Right atrium auricular region (tissue), 2 donors: Measurements from ENCODE around the gene BICDL2. TPM values are rescaled to one million over a fixed set of nuclear protein-coding genes. Genes with fewer than 3 reads are reported as not detected.

Experiments
- DNase-seq: peaks from one replicate; pipeline ENCODE4 v3.0.0-alpha.2; 2019; ENCODE audit warnings: low spot score
- H3K27ac ChIP-seq, 2 donors: fragments of 200-600 bp; sonication (generic); 1 replicate in 1 of 2; 2 replicates in 1 of 2; pipeline ENCODE4 v1.5.1; 2016 to 2019
- H3K27me3 ChIP-seq, 2 donors: fragments of 200-600 bp; sonication (generic); one replicate each; pipeline versions ENCODE4 v1.5.1 to v1.6.0; 2017 to 2019
- H3K36me3 ChIP-seq: fragments of 200-600 bp; sonication (generic); one replicate; pipeline ENCODE4 v1.5.1; 2016
- H3K4me1 ChIP-seq, 2 donors: fragments of 200-600 bp; sonication (generic); one replicate each; pipeline versions ENCODE4 v1.5.1 to v1.6.0; 2017 to 2019
- H3K4me3 ChIP-seq, 2 donors: fragments of 200-600 bp; sonication (generic); 1 replicate in 1 of 2; 2 replicates in 1 of 2; pipeline ENCODE4 v1.5.1; 2017 to 2019; ENCODE audit warnings: mild to moderate bottlenecking in 1 of 2, moderate library complexity in 1 of 2
- H3K9me3 ChIP-seq, 2 donors: fragments of 200-600 bp; sonication (generic); one replicate each; pipeline ENCODE4 v1.5.1; 2019
- CTCF ChIP-seq, 2 donors: fragments of 200-600 bp; sonication (generic); IDR thresholded peaks; one replicate each; pipeline ENCODE4 v1.5.1; 2019; ENCODE audit warnings: antibody characterized with exemption in 2 of 2
- total RNA-seq, 2 donors: library from RNA; depleted of rRNA; stranded (reverse); fragments of >200 nt; gene quantifications; one replicate each; pipeline ENCODE4 v1.1.0, GENCODE V29; 2016

BICDL2 gene
- total RNA-seq, 2 donors from 2014 or later: 0.28 TPM; not detected in 1

GRCh38 chr16:3010510-3010909 is 26.2 kb downstream of the BICDL2 start:
- Histone ChIP-seq H3K4me1 (no peaks in the 10 kb centered on the region), H3K9me3 (no peaks in the 10 kb centered on the region), H3K4me3 (no peak overlapping the region), H3K27me3 (peaks cover 8 to 16% of the 10 kb centered on the region in 2 donors), H3K36me3 (no peaks in the 10 kb centered on the region), H3K27ac (no peak overlapping the region)
- TF ChIP-seq CTCF (IDR thresholded peaks at IDR 0.05): no peak
- DNase-seq: no peak

DNA sequence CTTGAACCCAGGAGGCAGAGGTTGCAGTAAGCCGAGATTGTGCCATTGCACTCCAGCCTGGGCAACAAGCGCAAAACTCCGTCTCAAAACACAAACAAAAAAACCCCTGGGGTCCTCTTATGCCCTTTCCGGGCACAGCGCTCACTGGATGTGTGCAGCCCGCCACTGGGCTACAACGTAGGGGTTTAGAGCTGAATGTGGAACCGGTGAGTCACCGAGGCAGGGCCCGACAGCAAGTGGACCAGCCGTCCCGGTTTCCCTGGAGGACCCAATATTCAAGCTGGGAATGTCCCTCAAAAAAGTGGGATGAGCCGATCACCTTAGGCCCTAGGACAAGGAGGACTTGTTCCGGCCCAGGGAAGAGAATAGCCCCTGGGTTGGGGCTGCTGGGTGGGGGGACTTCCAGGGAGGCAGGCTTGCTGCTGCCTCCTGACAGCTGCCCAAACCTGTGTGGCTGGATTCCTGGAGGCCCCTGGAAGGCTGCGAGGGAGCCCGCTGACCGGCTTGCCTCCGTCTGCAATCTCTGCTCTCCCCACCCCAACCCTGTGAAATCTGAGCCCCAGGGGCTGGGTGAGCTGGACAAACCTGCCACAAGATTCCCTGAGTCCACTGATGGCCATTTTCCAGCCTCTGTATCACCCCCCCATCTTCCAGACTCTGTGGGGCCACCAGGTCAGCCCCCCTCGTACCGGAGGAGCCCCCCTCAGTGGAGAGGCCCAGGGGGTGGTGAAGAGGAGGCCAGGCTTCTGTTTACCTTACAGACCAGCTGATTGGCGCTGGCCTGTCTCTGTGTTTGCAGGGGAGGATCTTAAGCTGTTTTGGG is 27.0 kb downstream of the BICDL2 start:
- no peaks in the 10 kb centered on the region for H3K36me3 ChIP-seq
- no peak for TF ChIP-seq CTCF (IDR thresholded peaks at IDR 0.05)
- DNase-seq: no peak
- no peak overlapping the region for H3K27ac ChIP-seq
- H3K4me1 ChIP-seq: peaks cover 0 to 3% of the 10 kb centered on the region in 2 donors
- H3K9me3 ChIP-seq: no peaks in the 10 kb centered on the region
- peaks cover 8 to 16% of the 10 kb centered on the region in 2 donors for H3K27me3 ChIP-seq
- H3K4me3 ChIP-seq: no peak overlapping the region

GRCh38 chr16:3008690-3009037 is 28.1 kb downstream of the BICDL2 start:
- peaks cover 8 to 16% of the 10 kb centered on the region in 2 donors for H3K27me3 ChIP-seq
- DNase-seq: no peak
- no peak overlapping the region for H3K4me3 ChIP-seq

DNA sequence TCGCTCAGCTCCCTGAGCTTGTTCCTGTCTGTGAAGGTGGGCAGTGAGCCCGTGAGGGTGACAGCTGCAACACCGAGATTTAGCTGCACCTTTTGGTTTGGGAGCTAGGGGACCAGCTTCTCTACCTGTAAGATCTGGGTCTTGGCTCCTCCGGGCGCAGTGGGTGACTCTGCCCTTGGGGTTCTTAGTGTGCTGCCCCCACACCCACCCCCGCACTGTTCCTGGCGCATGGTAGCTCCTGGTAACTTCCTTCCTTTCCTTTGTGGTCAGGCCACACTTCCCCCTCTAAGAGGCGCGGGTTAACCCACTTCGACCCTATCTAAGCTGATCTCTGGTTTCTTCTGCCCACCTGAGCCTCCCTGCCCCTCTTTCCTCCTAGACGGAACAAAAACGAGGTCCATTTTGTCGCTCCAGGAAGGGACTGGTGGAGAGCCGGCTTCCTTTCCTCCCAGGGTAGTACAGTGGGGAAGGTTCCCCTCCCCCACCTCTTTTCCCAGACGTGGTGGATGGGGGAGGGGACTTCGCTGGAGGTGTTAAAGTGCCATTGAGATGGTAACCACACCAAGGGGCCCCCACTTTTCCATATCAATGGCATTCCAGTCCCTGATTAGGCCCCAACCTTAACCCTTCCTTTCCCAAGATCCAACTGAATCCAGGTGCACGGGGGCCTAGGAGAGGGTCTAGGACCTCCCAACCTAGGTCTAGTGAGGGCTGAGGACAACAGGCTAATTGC is 28.6 kb downstream of the BICDL2 start:
- Histone ChIP-seq H3K9me3 (no peaks in the 10 kb centered on the region), H3K27ac (no peak overlapping the region), H3K4me3 (no peak overlapping the region), H3K4me1 (peaks cover 0 to 5% of the 10 kb centered on the region in 2 donors), H3K36me3 (no peaks in the 10 kb centered on the region), H3K27me3 (peaks cover 8 to 16% of the 10 kb centered on the region in 2 donors)
- TF ChIP-seq CTCF (IDR thresholded peaks at IDR 0.05): no peak
- DNase-seq: no peak

More at GRCh38 chr16:3008690-3009037, 28.1 kb downstream of the BICDL2 start:
- no peak for TF ChIP-seq CTCF (IDR thresholded peaks at IDR 0.05)
- Histone ChIP-seq H3K36me3 (no peaks in the 10 kb centered on the region), H3K4me1 (peaks cover 0 to 5% of the 10 kb centered on the region in 2 donors), H3K27ac (no peak overlapping the region), H3K9me3 (no peaks in the 10 kb centered on the region)

DNA sequence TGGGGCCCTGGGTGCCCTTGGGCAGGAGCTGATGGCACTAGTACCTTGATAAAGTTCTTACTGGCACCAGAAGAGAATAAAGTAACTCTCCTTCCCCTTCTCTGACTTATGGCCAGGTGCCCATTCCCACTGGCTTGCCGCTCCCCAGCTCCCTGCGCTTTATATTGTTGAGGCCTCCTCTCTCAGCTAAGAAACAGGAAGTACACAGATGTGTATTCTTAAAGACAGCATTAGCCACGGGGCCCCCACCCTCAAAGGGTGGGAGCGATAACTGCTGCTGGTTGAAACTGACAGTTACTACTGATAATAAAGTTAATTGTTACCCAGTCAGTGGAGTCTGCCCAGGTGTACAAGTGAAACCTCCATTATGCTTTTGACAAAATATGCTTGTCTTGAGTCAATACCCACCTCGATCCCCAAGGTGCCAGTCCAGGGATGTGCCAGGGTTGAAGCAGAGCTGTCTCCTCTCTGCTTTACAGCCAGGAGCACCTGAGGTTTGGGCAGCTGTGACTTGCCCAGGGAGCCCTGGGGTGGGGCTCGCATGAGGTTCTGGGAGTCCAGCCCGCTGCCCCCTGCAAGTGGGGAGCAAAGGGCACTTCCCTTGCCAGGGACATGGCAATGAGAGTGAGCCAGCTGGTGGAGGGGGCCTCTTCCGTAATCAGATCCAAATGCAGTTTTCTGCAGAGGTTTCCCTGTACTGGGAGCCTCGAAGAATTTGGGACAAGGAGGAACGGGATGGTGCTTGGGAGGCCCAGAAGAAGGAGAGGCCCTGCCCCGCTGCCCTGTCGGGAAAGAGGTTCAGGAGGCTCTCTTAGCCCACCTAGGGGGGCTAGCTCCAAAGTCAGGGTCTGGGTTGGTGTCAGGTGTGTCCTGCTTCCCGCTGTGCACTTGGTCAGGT is 29.4 kb downstream of the BICDL2 start:
- no peaks in the 10 kb centered on the region for H3K36me3 ChIP-seq
- no peak overlapping the region for H3K4me3 ChIP-seq
- H3K9me3 ChIP-seq: no peaks in the 10 kb centered on the region
- TF ChIP-seq CTCF (IDR thresholded peaks at IDR 0.05): no peak
- H3K27ac ChIP-seq: no peak overlapping the region
- no peak for DNase-seq
- H3K4me1 ChIP-seq: peaks cover 0 to 5% of the 10 kb centered on the region in 2 donors
- peaks cover 7 to 16% of the 10 kb centered on the region in 2 donors for H3K27me3 ChIP-seq
